Right renal pelvis (tissue), 4 donors: ENCODE measurements around the gene MAP3K7CL. TPM values are rescaled to one million over a fixed set of nuclear protein-coding genes. Genes with fewer than 3 reads are reported as not detected.

ENCODE experiments used
- DNase-seq, 4 donors: peaks; one replicate each; pipeline ENCODE4 v3.0.0-alpha.2; 2013; ENCODE audit warnings: low read depth in 4 of 4, low spot score in 3 of 4, missing footprints in 1 of 4
- polyA plus RNA-seq, 4 donors: library from polyadenylated mRNA; unstranded; fragments of 120-200 nt; gene quantifications; one replicate each; pipeline ENCODE4 v1.2.1, GENCODE V29; 2013; ENCODE audit not compliant: insufficient read length in 4 of 4

MAP3K7CL gene, protein sequence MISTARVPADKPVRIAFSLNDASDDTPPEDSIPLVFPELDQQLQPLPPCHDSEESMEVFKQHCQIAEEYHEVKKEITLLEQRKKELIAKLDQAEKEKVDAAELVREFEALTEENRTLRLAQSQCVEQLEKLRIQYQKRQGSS
- polyA plus RNA-seq = 1 to 10 TPM; 5.2 to 7.3 (median 5.6) TPM

DNA sequence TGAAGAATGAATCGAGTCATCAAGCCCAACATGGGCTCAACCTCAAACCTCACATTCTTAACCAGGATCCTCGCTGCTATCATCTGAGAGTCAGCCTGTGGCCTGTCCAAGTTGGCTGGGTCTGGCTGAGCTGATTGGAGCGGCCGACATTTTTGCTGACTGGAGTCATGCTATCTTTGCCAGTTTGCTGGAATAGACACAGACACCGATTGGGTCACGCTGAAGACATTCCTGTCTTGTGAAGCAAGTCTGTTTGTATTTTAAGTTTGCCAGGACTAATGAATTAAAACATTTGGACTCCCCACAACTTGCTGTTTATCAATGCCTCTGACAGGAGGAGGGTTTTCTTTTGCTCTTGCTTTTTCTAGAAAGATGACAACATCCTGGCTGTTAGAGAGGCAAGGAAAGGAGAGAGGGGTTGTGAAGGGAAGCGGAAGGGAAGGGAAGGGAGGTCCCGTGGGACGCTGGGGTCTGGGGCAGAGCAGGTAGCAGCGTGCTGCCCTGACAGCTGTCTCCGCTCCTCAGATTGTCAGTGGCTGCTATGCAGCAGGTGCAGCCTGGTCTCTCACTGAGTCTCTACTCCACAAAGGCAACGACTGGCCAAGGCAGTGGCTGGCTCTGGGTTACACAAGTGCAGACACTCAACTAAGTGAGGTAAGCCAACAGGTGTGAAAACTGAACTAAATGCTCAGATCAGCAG lies at the start of gene MAP3K7CL:
Gene MAP3K7CL, plus strand, starts transcription at position 375 of the 700 bp plus-strand sequence. CDS start 2,701 bp downstream, outside the sequence.
- DNase-seq = no peak

DNA sequence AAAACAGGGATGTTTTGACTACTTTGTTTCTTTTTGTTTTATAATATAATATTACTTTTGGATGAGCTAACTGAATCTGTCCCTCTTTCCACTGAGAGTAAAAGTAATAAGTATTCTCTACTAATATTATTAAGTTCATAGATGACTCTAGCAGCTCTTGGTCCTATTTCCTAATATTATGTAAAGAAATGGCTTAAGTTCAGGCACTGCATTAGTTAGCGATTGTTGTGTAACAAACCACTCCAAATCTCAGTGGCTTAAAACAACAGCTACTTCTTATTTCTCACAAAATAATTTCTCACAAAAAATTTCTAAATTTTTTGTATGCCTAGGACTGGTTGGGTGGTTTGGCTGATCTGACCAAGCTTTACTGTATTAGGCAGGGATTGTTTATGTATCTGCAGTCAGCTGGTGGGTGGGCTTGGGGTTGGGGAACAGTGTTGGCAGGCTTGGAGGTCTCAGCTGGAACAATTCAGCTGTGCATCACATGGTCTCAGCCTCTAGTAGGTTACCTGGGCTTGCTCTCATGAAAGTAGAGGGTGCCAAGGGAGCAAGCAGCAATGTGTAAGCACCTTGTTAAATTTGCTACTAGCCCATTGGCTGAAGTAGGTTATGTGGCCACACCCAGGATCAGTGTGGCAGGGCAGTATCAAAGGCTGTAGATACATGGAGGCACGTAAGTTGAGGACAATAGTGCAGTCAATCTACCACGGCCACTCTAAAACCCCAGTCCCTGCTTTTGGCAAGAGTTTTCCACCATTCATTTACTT lies 48.2 kb upstream of the MAP3K7CL start:
- DNase-seq = no peak

DNA sequence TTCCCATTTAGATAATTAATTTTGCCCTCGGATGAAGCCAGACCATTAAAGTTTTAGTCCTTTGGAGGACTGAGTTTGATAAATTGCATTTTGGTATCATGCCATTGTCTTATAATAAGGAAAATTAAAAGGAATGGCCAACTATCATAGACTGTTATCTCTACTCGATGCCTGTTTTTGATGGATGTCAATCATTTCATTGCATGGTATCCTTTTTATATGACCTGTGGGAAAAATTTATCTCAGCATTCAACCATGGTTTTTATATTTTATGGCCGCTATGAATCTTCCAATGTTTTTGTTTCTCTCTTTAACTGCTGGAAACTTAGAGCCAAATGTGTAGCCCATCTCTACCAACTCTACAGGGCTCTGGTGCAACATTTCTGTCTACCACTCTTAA lies 47.1 kb upstream of the MAP3K7CL start:
- no peak for DNase-seq

DNA sequence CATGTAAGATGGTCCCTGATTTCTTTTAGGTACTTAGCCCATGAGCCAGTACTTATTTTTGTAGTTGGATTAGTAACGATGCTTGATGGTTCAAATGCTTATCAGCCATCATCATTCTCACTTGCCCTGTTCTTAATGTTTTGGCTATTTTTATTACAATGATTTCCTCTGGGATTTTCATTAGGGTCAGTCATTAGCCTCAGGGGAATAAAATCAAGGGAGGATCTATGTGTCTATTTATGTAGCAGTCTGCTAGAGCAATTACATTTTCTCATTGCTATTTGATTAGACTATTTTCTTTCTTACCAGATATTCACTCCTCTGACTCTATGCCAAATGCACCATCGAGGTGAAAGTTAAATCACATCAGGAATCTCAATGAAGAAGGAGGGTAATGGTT lies 46.1 kb upstream of the MAP3K7CL start:
- DNase-seq = no peak

DNA sequence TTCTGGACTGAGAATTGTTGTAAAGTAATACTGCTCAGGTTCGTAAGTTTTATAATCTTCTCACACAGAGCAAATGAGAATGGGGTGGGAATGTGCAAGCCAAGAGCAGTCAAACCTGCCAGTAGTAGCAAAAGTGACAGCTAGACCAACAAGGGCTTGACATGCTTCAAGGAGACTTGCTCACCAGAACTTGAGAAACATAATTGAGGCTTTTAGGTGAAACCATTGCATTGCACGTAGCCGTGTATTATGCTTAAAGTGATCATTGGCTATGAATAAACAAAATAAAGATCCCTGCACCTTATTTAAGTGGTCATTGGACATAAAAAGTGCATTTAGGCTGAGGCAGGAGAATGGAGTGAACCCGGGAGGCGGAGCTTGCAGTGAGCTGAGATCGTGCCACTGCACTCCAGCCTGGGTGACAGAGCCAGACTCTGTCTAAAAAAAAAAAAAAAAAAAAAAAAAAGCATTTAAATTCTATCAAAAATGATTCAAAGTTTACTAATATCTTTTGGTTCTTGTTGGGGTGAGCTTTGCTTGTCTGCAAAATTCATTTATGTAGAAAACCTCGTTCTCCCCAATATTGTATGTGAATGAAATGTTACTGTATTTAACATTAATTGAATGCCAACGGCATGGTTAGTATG lies 45.2 kb upstream of the MAP3K7CL start:
- no peak for DNase-seq

DNA sequence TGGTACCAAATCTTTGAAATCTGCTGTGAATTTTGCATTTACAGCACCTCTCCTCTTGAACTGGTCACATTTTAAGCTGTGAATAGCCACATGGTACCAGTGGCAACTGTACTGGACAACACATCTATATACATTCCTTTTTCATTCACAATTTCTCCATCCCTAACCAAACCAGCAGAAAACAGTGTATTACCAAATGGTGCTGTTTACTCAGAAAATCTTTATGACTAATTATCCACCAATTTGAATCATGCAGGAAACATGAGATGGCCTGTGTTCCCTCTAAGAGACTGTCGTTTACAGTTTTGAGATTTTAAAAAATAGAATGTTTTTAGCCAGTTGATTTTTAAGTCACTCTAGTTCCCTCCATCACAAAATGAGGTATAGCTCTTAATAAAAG lies 39.4 kb upstream of the MAP3K7CL start:
- DNase-seq = no peak

DNA sequence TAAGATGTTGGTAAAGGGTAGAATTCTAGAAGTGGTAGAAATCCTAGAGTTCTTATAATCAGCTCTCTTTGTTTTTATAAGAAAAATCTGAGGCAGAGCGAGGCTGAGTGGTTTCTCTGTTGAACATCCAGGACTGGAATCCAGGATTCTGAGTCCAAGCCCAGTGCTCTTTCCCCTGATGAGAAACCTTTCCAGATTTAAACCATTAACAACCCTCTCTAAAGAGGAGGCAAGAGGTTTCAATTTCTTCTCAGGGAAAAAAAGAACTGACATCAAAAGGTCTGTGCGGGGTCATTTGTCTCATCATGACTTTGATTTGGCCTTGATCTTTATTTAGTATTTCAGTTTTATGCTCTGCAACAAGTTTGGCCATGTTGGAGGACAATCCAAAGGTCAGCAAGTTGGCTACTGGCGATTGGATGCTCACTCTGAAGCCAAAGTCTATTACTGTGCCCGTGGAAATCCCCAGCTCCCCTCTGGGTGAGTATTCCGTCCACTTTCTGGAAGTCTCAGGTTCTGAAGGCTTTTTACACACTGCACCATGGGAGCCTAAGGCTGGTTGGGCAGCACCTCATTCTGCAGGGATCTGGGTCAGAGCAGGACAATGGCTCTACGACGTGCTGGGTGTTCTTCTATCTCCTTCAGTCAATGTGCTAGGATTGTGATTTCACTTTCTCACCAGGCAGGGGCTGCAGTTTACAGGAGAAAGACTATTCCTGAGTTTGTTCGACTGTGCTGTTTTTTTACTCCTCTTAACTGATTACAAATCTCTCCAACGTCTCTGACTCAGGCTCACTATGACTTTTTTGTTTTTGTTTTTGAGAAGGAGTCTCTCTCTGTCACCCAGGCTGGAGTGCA lies 38.1 kb upstream of the MAP3K7CL start:
- DNase-seq = no peak

DNA sequence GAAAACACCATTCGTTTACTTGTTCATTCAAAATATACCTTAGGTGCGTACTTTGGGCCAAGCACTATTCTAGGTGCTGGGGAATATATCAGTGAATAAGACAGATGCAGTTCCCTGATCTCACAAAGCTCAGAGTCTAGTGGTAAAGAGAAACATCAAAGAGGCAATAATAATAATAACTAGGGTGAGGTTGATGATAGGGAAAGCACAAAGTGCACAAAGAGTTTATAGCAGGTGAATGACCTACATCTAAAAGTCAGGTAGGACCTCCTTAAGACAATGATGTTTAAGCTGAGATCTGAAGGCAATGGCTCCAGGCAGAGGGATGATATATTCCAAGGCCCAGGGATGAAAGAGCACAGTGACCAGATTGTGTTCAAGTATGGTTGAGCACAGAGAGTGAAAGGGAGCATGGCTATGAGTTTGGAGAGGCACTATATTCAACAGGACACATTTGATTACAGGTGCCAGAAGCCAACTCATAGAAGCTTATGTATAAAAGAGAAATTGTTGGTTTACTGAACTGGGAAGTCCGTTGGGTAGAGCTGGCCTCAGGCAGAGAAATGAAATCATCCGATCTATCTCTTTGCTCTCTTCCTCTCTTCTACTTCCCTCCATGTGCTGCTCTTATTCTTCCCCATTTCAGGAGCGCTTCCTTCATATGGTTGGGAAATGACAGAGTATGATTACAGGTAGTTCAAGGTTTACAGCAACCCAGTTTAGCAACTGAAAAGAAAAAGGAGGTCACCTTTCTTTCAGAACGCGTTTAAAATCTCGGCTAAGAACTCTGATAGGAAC lies 34.0 kb upstream of the MAP3K7CL start:
- DNase-seq = no peak

DNA sequence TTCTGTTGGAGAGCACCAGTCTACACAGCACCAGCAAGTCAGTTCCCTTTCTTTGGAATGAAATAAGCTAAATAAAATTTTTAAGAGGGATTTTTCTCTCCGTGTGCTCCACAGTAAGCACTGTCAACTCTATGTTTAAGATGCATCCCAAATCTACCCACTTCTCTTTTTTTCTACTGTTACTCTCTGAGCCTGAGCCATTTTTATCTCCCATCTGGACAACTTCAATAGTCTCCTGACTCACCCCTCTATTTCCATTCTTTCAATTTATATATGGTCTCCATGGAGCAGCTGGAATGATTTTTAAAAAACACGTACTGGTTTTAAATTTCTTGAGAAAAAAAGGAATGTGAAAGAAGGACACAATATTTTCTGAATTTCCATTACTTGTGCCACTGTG lies 32.3 kb upstream of the MAP3K7CL start:
- no peak for DNase-seq

DNA sequence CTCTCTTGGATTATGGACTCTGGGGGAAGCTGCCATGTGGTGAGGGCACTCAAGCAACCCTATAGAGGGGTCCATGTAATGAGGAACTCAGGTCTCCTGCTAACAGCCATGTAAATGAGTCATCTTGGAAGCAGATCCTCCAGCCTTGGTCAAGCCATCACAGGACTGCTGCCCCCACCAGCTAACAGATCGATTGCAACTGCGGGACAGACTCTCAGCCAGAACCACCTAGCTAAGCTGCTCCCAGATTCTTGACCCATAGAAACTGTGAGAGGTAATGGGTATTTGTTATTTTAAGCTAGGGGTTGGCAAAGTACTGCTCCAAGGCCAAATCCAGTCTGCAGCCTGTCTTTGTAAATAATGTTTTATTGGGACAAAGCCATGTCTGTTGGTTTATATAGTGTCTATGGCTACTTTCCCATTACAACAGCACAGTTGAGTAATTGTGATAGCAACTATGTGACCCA lies 27.6 kb upstream of the MAP3K7CL start:
- DNase-seq = no peak

DNA sequence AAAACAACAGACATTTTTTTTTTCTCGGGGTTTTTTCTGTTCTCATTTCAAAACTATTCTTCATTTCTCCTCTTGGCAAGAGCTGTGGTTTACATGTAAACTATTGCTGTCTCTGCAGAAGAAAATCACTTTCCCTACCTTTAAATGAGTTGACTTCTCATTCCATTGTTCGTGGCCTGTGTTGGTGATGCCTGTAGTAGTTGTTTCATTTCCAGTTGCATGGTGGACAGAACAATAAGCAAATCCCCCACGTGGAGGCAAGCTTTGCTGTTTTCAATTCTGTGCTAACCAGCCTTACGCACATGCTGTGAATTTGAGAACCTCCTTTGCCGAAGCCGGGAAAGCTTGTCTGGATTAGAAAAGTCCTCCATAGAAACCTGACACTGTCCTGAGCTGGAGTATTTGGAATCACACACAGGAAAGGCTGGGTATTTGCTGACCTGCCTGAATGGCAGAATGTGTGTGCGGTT lies 26.2 kb upstream of the MAP3K7CL start:
- DNase-seq = peak in 1 of 4 donors; percentile 12

DNA sequence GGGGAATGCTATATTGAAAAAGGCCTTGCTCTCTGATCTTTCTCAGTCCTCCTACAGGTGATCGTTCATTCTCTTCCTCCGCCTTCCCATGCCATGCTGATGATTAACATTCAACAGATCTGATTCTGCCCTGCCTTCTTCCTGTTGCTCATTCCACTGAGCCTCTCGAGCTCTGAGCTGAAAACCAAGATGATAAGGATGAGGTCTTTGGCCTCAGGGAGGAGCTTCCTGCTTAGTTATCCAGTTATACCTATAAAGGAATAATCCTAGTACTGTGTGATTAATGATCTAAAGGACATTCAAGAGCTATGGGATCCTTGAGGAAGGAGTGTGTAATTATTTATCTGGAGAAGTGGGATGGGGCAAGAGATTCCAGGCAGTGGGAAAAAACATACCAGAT lies 25.2 kb upstream of the MAP3K7CL start:
- no peak for DNase-seq

DNA sequence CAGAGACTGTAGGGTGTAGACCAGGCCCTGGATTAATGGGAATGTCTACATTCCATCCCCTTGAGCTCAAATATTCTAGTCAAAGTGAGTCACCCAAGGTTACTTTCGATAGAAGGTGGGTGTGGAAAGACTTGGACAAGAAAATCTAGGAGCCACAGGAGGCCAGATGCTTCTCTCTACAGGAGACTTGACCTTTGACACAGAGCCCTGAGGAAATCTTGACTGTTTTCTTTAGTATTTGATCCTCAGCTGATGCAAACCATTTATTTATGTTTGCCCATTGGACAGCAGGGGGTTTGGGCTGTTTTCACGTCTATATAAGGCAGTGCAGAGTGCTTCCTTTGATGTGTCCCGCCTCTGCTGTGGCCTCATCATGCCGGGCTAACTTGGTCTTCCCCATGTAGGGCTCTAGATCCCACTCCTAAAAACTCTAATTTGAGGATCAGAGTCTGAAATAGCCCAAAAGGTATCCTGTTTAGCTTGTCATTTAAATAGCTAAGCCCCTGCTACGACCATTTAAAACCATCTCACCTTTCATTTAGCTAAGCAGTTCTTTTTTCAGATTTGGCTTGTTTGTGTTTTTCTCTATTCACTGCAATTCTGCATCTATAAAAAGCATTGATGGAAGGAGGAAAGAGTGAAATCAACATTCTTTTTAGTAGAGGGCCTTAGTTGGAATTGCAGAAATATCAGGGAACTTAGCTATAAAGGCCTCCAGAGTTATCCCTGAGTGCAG lies 15.5 kb upstream of the MAP3K7CL start:
- DNase-seq = no peak

DNA sequence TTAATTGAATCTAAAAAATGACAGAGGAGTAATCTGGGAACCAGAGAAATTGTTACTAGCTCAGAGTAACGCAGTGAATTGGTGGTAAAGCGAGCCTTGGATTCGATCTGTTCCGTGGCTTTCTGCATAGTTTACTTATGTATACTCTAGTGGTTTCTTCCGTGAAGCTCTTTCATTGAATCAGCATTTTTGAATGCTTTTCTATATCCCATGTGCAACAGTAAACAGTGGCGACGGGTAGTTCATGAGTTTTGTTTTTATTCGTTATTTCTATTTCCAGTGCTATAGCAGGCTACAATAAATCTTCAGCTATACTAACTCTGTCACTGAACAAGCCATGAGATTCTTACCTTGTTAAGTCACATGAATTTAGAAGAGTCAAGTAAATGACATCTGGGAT lies 14.5 kb upstream of the MAP3K7CL start:
- no peak for DNase-seq

DNA sequence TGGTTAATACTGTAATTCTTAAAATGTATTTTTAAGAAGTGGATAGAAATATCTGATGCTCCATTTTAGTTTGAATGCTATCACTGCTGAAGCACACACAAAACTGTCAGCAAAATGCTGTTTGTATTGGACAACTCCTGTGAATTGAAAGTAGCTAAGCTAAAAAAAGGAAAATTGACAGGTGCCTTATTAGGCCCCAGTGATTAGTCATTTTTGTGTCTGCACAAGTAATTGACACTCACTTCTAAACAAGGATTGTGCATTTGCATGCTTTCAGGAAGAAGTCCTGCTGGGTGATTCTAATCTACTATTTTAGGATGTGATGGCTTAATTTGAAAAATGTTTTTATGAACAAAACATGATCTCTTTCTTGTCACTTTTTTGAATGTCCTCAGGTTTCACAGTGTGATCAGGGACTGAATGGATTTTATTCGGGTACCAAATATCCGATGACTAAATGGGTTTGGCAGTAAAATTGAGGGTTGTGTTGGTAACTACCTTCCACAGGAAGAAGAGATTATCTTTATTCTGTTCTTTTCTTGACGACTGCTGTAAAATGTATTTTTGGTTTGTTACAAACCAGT lies 13.0 kb upstream of the MAP3K7CL start:
- no peak for DNase-seq

DNA sequence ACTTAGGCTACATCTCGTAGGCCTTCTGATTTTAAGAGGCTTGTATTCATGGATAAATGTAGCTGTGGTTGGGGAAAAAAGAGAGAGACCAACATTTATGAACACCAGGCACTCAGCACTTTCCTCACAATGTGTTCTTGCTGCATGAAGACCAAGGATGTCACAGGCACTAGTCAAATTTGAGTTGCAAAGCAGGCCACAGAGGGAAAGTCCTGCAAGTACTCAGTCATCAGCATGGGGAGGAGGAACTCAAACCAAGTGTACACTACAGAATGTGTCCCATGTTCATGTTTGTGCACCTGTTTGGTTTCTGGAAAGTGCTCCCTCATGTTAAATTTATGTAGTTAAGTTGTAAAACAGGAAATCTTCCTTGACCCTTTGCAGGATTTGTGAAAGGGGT lies 8.7 kb upstream of the MAP3K7CL start:
- no peak for DNase-seq

DNA sequence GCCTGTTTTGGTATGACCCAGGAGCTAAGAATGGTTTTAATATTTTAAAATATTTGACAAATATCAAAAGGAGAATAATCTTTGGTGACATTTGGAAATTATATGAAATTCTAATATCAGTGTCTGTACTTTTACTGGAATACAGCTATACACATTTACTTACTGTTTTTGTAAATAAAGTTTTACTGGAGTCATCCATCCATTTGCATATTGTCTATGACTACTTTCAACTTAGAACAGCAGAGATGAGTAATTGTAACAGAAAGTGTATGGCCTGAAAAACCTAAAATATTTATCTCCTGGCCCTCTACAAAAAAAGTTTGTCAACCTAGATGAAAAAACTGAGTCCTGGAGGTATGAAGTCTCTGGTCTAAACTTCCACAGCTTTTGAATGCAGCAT lies 5.8 kb upstream of the MAP3K7CL start:
- no peak for DNase-seq

DNA sequence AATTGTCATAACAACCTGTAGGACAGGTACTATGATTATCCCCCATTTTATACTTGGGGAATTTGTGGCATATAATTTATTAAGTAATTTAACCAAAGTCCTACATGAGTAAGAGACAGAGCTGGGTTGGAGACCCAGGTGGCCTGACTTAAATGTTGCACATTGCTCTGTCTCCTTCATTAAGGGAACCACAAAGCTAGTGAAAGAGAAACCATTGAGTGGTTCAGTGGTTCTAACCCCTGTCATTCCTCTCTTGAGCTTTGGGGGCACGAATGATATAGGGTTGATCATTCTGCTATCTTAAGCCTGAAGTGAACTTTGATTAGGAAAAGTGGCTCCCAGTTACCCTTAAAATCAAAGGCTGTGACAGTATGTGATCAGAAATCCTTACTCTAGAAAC lies 5.3 kb upstream of the MAP3K7CL start:
- no peak for DNase-seq
